GM18505 (cell line): Measurements from ENCODE around the gene DCAF15.
"Not testable (repeated sequence)": the region's sequence is repeated elsewhere in the genome, so short reads cannot be mapped to it uniquely, and the experiment has no call there.

Experiments used
- ATAC-seq: cut with Tn5 transposase; IDR thresholded peaks from one replicate; pipeline ENCODE4 v1.9.1; 2021; ENCODE audit not compliant: unreplicated experiment
- POLR2A ChIP-seq: IDR thresholded peaks from 4 replicates; pipeline ENCODE4 v1.6.1; 2011; ENCODE audit warnings: borderline replicate concordance; ENCODE audit not compliant: insufficient read depth, insufficient read length; ENCODE audit errors: extremely low read depth

DCAF15 gene

GRCh38 chr19:13966684-13967128 lies 14.4 kb downstream of the DCAF15 start:
- TF ChIP-seq POLR2A = no peak
- no peak for ATAC-seq

DNA sequence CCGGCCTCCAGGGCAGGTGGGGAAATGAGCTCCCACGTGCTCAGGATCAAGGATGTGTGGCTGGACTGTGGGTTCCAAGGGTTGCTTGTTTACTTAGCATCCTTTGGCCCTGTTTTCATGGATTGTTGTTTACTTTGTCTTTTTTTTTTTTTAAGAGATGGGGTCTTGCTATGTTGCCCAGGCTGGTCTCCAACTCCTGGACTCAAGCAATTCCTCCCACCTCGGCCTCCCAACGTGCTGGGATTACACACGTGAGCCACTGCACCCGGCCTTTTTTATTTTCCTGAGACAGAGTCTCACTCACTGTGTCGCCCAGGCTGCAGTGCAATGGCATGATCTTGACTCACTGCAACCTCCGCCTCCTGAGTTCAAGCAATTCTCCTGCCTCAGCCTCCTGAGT lies 14.9 kb downstream of the DCAF15 start:
- ATAC-seq = not testable (repeated sequence)

DNA sequence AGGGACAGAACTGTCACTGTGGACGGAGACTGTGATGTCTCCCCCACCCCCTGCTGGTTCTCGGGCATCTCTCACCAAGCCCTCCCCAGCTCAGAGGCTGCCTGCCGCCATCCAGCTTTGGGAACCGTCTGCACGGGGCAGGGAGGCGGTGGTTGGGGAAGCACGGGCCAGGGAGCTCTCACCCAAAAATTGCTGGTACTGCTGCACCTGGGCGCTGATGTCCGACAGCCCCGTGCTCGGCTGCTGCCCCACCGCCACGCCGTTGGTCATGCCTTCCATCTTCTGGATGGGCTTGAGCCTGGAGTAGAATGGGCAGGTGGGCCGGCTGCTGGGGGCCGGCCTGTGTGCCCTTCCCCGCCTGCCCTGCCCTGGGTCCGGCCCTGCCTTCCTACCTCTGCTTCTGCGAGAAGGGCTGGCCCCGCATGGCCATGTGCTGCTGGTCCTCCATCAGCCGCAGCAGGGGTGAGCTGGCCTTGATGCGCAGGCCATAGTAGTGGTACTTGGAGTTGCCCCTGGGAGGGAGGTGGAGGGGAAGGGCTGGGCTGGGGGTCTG lies 16.1 kb downstream of the DCAF15 start:
- ATAC-seq = no peak
- no peak for TF ChIP-seq POLR2A

- no peak for ATAC-seq
- no peak for TF ChIP-seq POLR2A
Observed at GRCh38 chr19:13968999-13969398, 16.7 kb downstream of the DCAF15 start.

DNA sequence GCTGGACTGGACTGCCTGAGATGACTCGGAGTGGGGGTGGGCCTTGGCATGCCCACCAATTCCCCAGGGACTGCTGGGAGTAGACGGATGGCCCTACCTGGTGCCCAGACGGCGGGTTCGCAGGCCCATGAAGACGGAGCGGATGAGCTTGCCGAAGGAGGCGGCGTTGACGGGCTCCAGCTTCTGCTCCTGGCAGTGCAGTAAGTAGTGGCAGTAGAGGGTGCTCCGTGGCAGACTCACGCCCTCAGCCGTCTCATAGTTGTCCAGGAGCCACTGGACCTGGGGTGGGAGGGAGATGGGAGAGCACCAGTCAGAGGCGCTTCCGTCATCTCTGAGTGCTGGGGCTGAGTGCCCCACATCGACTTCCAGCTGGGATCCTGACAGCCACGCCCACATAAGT lies 17.6 kb downstream of the DCAF15 start:
- no peak for TF ChIP-seq POLR2A
- no peak for ATAC-seq

- not testable (repeated sequence) for ATAC-seq
Observed at GRCh38 chr19:13971868-13972267, 19.6 kb downstream of the DCAF15 start.

- no peak for TF ChIP-seq POLR2A
- ATAC-seq = no peak
Observed at GRCh38 chr19:13972368-13973155, 20.3 kb downstream of the DCAF15 start.

- not testable (repeated sequence) for ATAC-seq
Observed at GRCh38 chr19:13973479-13973878, 21.2 kb downstream of the DCAF15 start.

- ATAC-seq = no peak
- no peak for TF ChIP-seq POLR2A
Observed at GRCh38 chr19:13974073-13974472, 21.8 kb downstream of the DCAF15 start.

GRCh38 chr19:13975870-13976269 lies 23.6 kb downstream of the DCAF15 start:
- no peak for ATAC-seq
- no peak for TF ChIP-seq POLR2A

- ATAC-seq = no peak
- TF ChIP-seq POLR2A = no peak
Observed at GRCh38 chr19:13976446-13976845, 24.1 kb downstream of the DCAF15 start.

DNA sequence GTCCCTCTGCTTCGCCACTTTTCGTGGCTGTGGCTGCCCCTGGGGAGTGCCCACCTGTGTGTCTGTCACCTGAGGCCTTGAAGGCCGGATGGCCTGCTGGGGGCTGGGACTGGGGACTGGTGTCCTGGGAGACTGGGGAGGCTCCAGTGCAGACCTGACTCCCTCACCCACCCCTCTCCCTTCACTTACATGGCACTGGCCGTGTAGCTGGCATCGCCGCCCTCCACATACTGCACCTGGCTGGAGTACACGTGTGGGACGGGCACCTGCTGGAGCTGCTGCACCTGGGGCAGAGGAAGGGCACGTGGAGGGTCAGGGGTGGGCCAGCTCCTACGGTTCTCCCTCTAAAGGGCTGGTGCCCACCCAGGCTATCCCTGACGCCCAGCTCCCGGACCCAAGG lies 25.5 kb downstream of the DCAF15 start:
- no peak for ATAC-seq
- no peak for TF ChIP-seq POLR2A

DNA sequence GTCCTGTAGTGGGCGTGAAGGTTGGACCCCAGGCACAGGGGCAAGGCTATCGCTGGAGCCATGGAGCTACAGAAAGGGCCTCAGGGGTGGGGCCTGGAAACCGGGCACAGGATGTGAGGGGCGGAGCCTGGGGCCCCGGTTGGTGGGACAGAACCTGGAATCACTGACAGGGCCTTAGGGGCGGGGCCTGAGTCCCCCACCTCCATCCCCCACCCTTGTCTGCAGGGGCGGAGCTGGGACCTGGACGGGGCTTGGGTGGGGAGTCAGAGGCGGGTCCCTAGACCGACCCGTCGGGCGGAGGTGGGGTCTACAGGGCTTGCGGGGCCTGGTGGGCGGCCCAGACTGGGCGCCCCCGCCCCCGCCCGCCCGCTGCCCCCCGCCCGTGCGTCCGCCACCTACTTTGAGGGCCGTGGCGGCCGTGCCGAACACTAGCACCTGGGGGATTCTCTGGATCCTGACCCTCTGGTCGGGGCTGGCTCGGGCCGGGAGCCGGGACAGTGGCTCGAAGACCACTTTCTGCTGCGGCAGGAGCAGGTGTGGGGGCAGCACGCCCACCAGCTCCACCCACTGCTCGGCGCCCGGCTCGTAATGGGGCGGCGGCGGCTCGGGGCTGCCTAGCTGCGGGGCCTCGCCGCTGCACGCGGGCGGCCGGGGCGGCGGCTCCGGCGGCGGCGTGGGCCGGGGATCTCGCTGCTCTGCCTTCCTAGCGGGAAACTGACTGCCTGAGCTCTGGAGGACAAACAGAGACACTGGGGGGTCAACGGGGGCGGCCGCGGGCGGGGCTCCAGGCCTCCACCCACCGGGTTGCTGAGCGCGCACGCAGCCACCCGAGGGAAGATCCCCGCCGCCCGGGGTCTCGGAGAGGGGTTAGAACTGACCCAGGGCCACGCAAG lies 26.3 kb downstream of the DCAF15 start:
- no peak for TF ChIP-seq POLR2A
- no peak for ATAC-seq

DNA sequence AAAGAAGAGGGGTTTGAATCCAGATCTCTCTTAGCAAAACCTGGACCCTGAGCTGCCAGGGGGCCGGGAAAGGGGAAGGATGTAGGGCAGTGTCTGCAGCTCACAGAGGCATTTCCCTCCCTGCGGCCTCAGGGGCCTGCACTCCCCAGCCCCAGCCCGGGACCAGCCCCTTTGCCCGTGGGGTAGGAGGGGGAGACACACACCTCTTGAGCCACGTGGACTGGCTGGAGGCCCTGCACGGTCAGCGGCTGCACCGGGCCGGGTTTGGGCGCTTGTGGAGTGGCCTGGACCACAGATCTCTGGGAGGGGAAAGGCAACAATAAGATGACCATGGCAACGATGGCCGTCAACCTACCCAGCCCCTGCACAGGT lies 26.9 kb downstream of the DCAF15 start:
- no peak for ATAC-seq
- no peak for TF ChIP-seq POLR2A
